Left ventricle myocardium inferior (tissue), 1 donor: ENCODE results near the gene PVALEF. TPM values are rescaled to one million over a fixed set of nuclear protein-coding genes. Genes with fewer than 3 reads are reported as not detected.

Experiments
- DNase-seq: peaks from one replicate; pipeline ENCODE4 v3.0.0-alpha.2; 2020
- H3K27ac ChIP-seq: fragments of 200-600 bp; replicated peaks from 2 replicates; pipeline ENCODE4 v1.8.0; 2021
- H3K27me3 ChIP-seq: fragments of 200-600 bp; 2 replicates; pipeline ENCODE4 v1.8.0; 2021; ENCODE audit warnings: low read depth
- H3K36me3 ChIP-seq: fragments of 200-600 bp; 2 replicates; pipeline ENCODE4 v1.8.0; 2021
- H3K4me1 ChIP-seq: fragments of 200-600 bp; 2 replicates; pipeline ENCODE4 v1.8.0; 2021
- H3K4me3 ChIP-seq: fragments of 200-600 bp; 2 replicates; pipeline ENCODE4 v1.8.0; 2021; ENCODE audit warnings: mild to moderate bottlenecking, moderate library complexity
- H3K9me3 ChIP-seq: fragments of 200-600 bp; replicated peaks from 2 replicates; pipeline ENCODE4 v1.8.0; 2021
- CTCF ChIP-seq: fragments of 200-600 bp; IDR thresholded peaks from 2 replicates; pipeline ENCODE4 v1.8.0; 2021; ENCODE audit warnings: antibody characterized with exemption, mild to moderate bottlenecking, borderline replicate concordance
- intact Hi-C: fragments of 100-400 bp; cut with micrococcal nuclease; formaldehyde crosslinking; loops from one replicate; pipeline ENCODE4 v1.11.0; 2022
- total RNA-seq: library from RNA; stranded (reverse); fragmentation: NEBNext Ultra II Directional; extraction: Animal tissue kit (Norgen Biotek cat#: 25700); gene quantifications from one replicate; pipeline ENCODE4 v1.2.1, GENCODE V29; 2021
- donor health status: DM: no; HTN: yes; CAD: no; lungs with severe emphysema.

The PVALEF gene
- total RNA-seq, 1 donor from 2014 or later: not detected

GRCh38 chr17:81199482-81199830 is 34.1 kb downstream of the PVALEF start:
- Histone ChIP-seq H3K4me3 (no peak overlapping the region), H3K9me3 (no peaks in the 10 kb centered on the region), H3K36me3 (peaks cover 18% of the 10 kb centered on the region), H3K27ac (no peak overlapping the region), H3K4me1 (peaks cover 44% of the 10 kb centered on the region), H3K27me3 (no peaks in the 10 kb centered on the region)
- intact Hi-C loops: no loop called here
- DNase-seq: no peak
- no peak for TF ChIP-seq CTCF

GRCh38 chr17:81200201-81200600 is 34.9 kb downstream of the PVALEF start:
- DNase-seq: no peak
- no peak overlapping the region for H3K4me3 ChIP-seq
- H3K27me3 ChIP-seq: no peaks in the 10 kb centered on the region
- TF ChIP-seq CTCF: no peak
- peaks cover 37% of the 10 kb centered on the region for H3K4me1 ChIP-seq
- no peak overlapping the region for H3K27ac ChIP-seq
- peaks cover 18% of the 10 kb centered on the region for H3K36me3 ChIP-seq
- no peaks in the 10 kb centered on the region for H3K9me3 ChIP-seq
- intact Hi-C loops: no loop called here

GRCh38 chr17:81200695-81201580 is 35.6 kb downstream of the PVALEF start:
- Histone ChIP-seq H3K27me3 (no peaks in the 10 kb centered on the region), H3K9me3 (no peaks in the 10 kb centered on the region), H3K4me1 (peaks cover 29% of the 10 kb centered on the region), H3K27ac (no peak overlapping the region), H3K4me3 (no peak overlapping the region), H3K36me3 (peaks cover 18% of the 10 kb centered on the region)
- TF ChIP-seq CTCF: peak; percentile 75
- intact Hi-C loops: no loop called here
- DNase-seq: no peak

- H3K27ac ChIP-seq: no peak overlapping the region
- H3K27me3 ChIP-seq: no peaks in the 10 kb centered on the region
- H3K4me3 ChIP-seq: no peak overlapping the region
- no peak for TF ChIP-seq CTCF
- H3K4me1 ChIP-seq: peaks cover 18% of the 10 kb centered on the region
- H3K9me3 ChIP-seq: no peaks in the 10 kb centered on the region
- intact Hi-C loops: no loop called here
- no peak for DNase-seq
- peaks cover 24% of the 10 kb centered on the region for H3K36me3 ChIP-seq
Measured at GRCh38 chr17:81202318-81202717, 37.0 kb downstream of the PVALEF start.

GRCh38 chr17:81203136-81203535 is 37.8 kb downstream of the PVALEF start:
- no peaks in the 10 kb centered on the region for H3K27me3 ChIP-seq
- DNase-seq: no peak
- intact Hi-C loops: no loop called here
- H3K27ac ChIP-seq: no peak overlapping the region
- no peak overlapping the region for H3K4me3 ChIP-seq
- H3K4me1 ChIP-seq: peaks cover 10% of the 10 kb centered on the region
- H3K9me3 ChIP-seq: no peaks in the 10 kb centered on the region
- no peak for TF ChIP-seq CTCF
- peaks cover 19% of the 10 kb centered on the region for H3K36me3 ChIP-seq
